K562 (cell line): ENCODE results near the gene NDST1. TPM values are rescaled to one million over a fixed set of nuclear protein-coding genes. Genes with fewer than 3 reads are reported as not detected.
A peak's percentile ranks its signal among the peaks of the same experiment; 100 is the strongest.

Source experiments
- C11orf30 ChIP-seq: fragments of 450-650 bp; IDR thresholded peaks from 2 replicates; pipeline ENCODE4 v1.6.1; 2016; ENCODE audit warnings: low read depth, mild to moderate bottlenecking
- CBFA2T2 ChIP-seq: fragments of 450-650 bp; conservative IDR thresholded peaks from 2 replicates; pipeline ENCODE4 v1.6.1; 2017; ENCODE audit warnings: mild to moderate bottlenecking
- CBFA2T3 ChIP-seq: fragments of 450-650 bp; IDR thresholded peaks from 2 replicates; pipeline ENCODE4 v1.6.1; 2017
- CEBPG ChIP-seq, 3 experiments: fragments of 200-800 bp in 1 of 3; sonication (Bioruptor generic) in 1 of 3; sonication (generic) in 1 of 3; formaldehyde crosslinking in 1 of 3; IDR thresholded peaks in 2 of 3; conservative IDR thresholded peaks in 1 of 3; 2 replicates each; pipeline versions ENCODE4 v1.6.1 to v1.8.0; 2016 to 2022; ENCODE audit warnings: missing compliant biosample characterization in 2 of 3, missing genetic modification characterization in 2 of 3, mild to moderate bottlenecking in 1 of 3, missing genetic modification reagents in 1 of 3
- CTBP1 ChIP-seq: fragments of 450-650 bp; IDR thresholded peaks from 2 replicates; pipeline ENCODE4 v1.6.1; 2016; ENCODE audit warnings: borderline replicate concordance
- DEAF1 ChIP-seq: fragments of 450-650 bp; formaldehyde crosslinking; IDR thresholded peaks from 2 replicates; pipeline ENCODE4 v1.4.0; 2020; ENCODE audit warnings: mild to moderate bottlenecking, moderate library complexity
- FOXA3 ChIP-seq, 2 experiments: fragments of 450-650 bp in 1 of 2; sonication (generic) in 1 of 2; formaldehyde crosslinking; IDR thresholded peaks in 1 of 2; conservative IDR thresholded peaks in 1 of 2; 2 replicates each; pipeline versions ENCODE4 v1.4.0 to v1.8.0; 2020 to 2022; ENCODE audit warnings: mild to moderate bottlenecking in 2 of 2, missing genetic modification reagents in 1 of 2
- NFIC ChIP-seq: fragments of 450-650 bp; IDR thresholded peaks from 2 replicates; pipeline ENCODE4 v1.6.1; 2017; ENCODE audit warnings: mild to moderate bottlenecking, inconsistent platforms
- NR2C2 ChIP-seq, 2 experiments: fragments of 200-800 bp in 1 of 2; sonication (Bioruptor generic) in 1 of 2; sonication (generic) in 1 of 2; formaldehyde crosslinking in 1 of 2; IDR thresholded peaks; 2 replicates each; pipeline versions ENCODE4 v1.6.1 to v1.8.0; 2016 to 2022; ENCODE audit warnings: mild to moderate bottlenecking in 1 of 2, missing compliant biosample characterization in 1 of 2, missing genetic modification characterization in 1 of 2, missing genetic modification reagents in 1 of 2
- PHF21A ChIP-seq: fragments of 450-650 bp; IDR thresholded peaks from 2 replicates; pipeline ENCODE4 v1.6.1; 2017; ENCODE audit warnings: low read depth, borderline replicate concordance
- TCFL5 ChIP-seq: fragments of 250-450 bp; sonication (Bioruptor Pico); conservative IDR thresholded peaks from 2 replicates; pipeline ENCODE4 v1.6.1; 2021; ENCODE audit warnings: mild to moderate bottlenecking, moderate library complexity, matching md5 sums
- TEAD1 ChIP-seq, 2 experiments: fragments of 450-650 bp in 1 of 2; sonication (generic) in 1 of 2; formaldehyde crosslinking; IDR thresholded peaks; 2 replicates each; pipeline versions ENCODE4 v1.4.0 to v1.8.0; 2020 to 2022; ENCODE audit warnings: mild to moderate bottlenecking in 2 of 2, missing genetic modification reagents in 1 of 2
- TEAD4 ChIP-seq, 2 experiments: sonication (generic) in 1 of 2; formaldehyde crosslinking in 1 of 2; IDR thresholded peaks; 2 replicates each; pipeline versions ENCODE4 v1.6.1 to v1.8.0; 2012 to 2022; ENCODE audit warnings: borderline replicate concordance in 1 of 2, inconsistent platforms in 1 of 2, low read length in 1 of 2, mild to moderate bottlenecking in 1 of 2, missing genetic modification reagents in 1 of 2
- ZNF121 ChIP-seq: sonication (generic); formaldehyde crosslinking; conservative IDR thresholded peaks from 2 replicates; pipeline ENCODE4 v1.8.0; 2022; ENCODE audit warnings: missing genetic modification reagents
- ZNF174 ChIP-seq: fragments of 250-450 bp; sonication (Bioruptor Pico); IDR thresholded peaks from 2 replicates; pipeline ENCODE4 v1.4.0; 2020; ENCODE audit warnings: mild to moderate bottlenecking
- ZNF41 ChIP-seq: fragments of 250-450 bp; sonication (Bioruptor Pico); conservative IDR thresholded peaks from 2 replicates; pipeline ENCODE4 v1.4.0; 2020; ENCODE audit warnings: mild to moderate bottlenecking
- ZNF518B ChIP-seq: fragments of 250-450 bp; sonication (Bioruptor Pico); IDR thresholded peaks from 2 replicates; pipeline ENCODE4 v1.5.0; 2021; ENCODE audit warnings: mild to moderate bottlenecking, moderate library complexity
- polyA plus RNA-seq, 8 experiments: library from polyadenylated mRNA; depleted of rRNA in 4 of 8; stranded (reverse) in 5 of 8; unstranded in 3 of 8; fragments of >200 nt; fragmentation: Nextera tagmentation in 2 of 8; fragmentation: Illumina TruSeq in 1 of 8; extraction: Ambion mirVana in 2 of 8; extraction: Trizol in 1 of 8; gene quantifications; 2 replicates each; pipeline versions ENCODE4 v1.2.1 to v1.2.3, GENCODE V29; 2011 to 2014; ENCODE audit warnings: inconsistent platforms in 1 of 8, missing spikeins in 1 of 8
- total RNA-seq, 7 experiments: library from RNA; depleted of rRNA in 6 of 7; stranded (reverse); fragments of >200 nt in 6 of 7; fragmentation: Illumina TruSeq in 2 of 7; extraction: Trizol in 2 of 7; gene quantifications; 2 replicates each; pipeline versions ENCODE4 v1.2.1 to v1.2.3, GENCODE V29; 2011 to 2021; ENCODE audit warnings: low replicate concordance in 1 of 7
- TF ChIP-seq, protein P1 (sequence below): sonication (generic); formaldehyde crosslinking; IDR thresholded peaks from 2 replicates; pipeline ENCODE4 v1.9.0; 2022; ENCODE audit warnings: mild to moderate bottlenecking, missing genetic modification reagents

The NDST1 gene
- total and polyA plus RNA-seq, 9 of the 15 experiments (the other 6 are each of a cell fraction or from before 2014, with no cell fraction given), result 0.38 to 47.9 (median 9.9) TPM

- TF ChIP-seq NFIC (peak; percentile 91), ZNF174 (no peak), PHF21A (no peak), C11orf30 (no peak), CEBPG (CRISPR knock-in tag; IDR thresholded peaks at IDR 0.05) (no peak; the same call in 1 of the 2 replicates), CEBPG (tag; conservative IDR thresholded peaks at IDR 0.05 in 1 of 2, IDR thresholded peaks at IDR 0.05 in 1 of 2) (0 out of 4 replicates have a peak, but pooled peaks of 1 of the 2 experiments have one; percentile 14), FOXA3 (CRISPR knock-in tag; conservative IDR thresholded peaks at IDR 0.05 in 1 of 2, IDR thresholded peaks at IDR 0.05 in 1 of 2) (peak in 1 of 2 experiments; percentile 60; a peak in 1 of 4 replicates), TEAD1 (CRISPR knock-in tag; IDR thresholded peaks at IDR 0.05) (0 out of 4 replicates have a peak, but pooled peaks of 1 of the 2 experiments have one; percentile 50), TCFL5 (CRISPR knock-in tag) (no peak), ZNF518B (CRISPR knock-in tag) (no peak), CBFA2T3 (peak; percentile 23; the same call in 1 of the 2 replicates), ZNF41 (CRISPR knock-in tag) (no peak), ZNF121 (CRISPR knock-in tag) (peak; percentile 91), CBFA2T2 (0 out of 2 replicates have a peak, but pooled peaks have one; percentile 12), NR2C2 (CRISPR knock-in tag; IDR thresholded peaks at IDR 0.05) (no peak), NR2C2 (tag; IDR thresholded peaks at IDR 0.05) (peak; percentile 42; the same call in 1 of the 2 replicates), TEAD4 (IDR thresholded peaks at IDR 0.05; ENCODE audit: low read length) (peak; percentile 6; the same call in 1 of the 2 replicates), TEAD4 (CRISPR knock-in tag; IDR thresholded peaks at IDR 0.05; ENCODE audit: borderline replicate concordance) (no peak), CTBP1 (0 out of 2 replicates have a peak, but pooled peaks have one; percentile 51), DEAF1 (CRISPR knock-in tag) (no peak)
- TF ChIP-seq, protein P1, sequence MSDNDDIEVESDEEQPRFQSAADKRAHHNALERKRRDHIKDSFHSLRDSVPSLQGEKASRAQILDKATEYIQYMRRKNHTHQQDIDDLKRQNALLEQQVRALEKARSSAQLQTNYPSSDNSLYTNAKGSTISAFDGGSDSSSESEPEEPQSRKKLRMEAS (CRISPR knock-in tag), result no peak
Measured at GRCh38 chr5:150517272-150518152, 9.6 kb downstream of the NDST1 start (continued).
